H9 (cell line): ENCODE measurements around the gene CMTM4. TPM values are rescaled to one million over a fixed set of nuclear protein-coding genes. Genes with fewer than 3 reads are reported as not detected.

Source experiments
- DNase-seq: peaks from one replicate; pipeline ENCODE4 v3.0.0-alpha.2; 2017
- H2AFZ ChIP-seq: one replicate; pipeline ENCODE4 v1.6.1; 2013; ENCODE audit warnings: mild to moderate bottlenecking, low read length, control low read depth, moderate library complexity
- H2AK5ac ChIP-seq: 2 replicates; pipeline ENCODE4 v1.6.1; 2013; ENCODE audit warnings: low read length, control low read depth, mixed read lengths; ENCODE audit not compliant: insufficient read length
- H2BK120ac ChIP-seq: one replicate; pipeline ENCODE4 v1.6.1; 2013; ENCODE audit warnings: low read depth, mild to moderate bottlenecking, low read length, control low read depth, inconsistent platforms; ENCODE audit not compliant: poor library complexity, severe bottlenecking
- H2BK12ac ChIP-seq: 2 replicates; pipeline ENCODE4 v1.6.1; 2013; ENCODE audit warnings: low read length, control low read depth, mixed read lengths, low read depth; ENCODE audit not compliant: insufficient read length
- H2BK15ac ChIP-seq: 2 replicates; pipeline ENCODE4 v1.6.1; 2013; ENCODE audit warnings: low read depth, low read length, control low read depth
- H2BK20ac ChIP-seq: one replicate; pipeline ENCODE4 v1.6.1; 2013; ENCODE audit warnings: low read depth, mild to moderate bottlenecking, low read length, control low read depth, inconsistent platforms; ENCODE audit not compliant: poor library complexity, severe bottlenecking
- H2BK5ac ChIP-seq: 2 replicates; pipeline ENCODE4 v1.6.1; 2013; ENCODE audit warnings: low read length, control low read depth, mixed read lengths; ENCODE audit not compliant: insufficient read length
- H3K14ac ChIP-seq: 2 replicates; pipeline ENCODE4 v1.6.1; 2013; ENCODE audit warnings: low read length, control low read depth; ENCODE audit not compliant: insufficient read depth
- H3K18ac ChIP-seq: 2 replicates; pipeline ENCODE4 v1.6.1; 2013; ENCODE audit warnings: low read depth, mild to moderate bottlenecking, mixed read lengths, low read length, control low read depth; ENCODE audit not compliant: insufficient read length
- H3K23ac ChIP-seq: 2 replicates; pipeline ENCODE4 v1.6.1; 2013; ENCODE audit warnings: low read length, control low read depth, mixed read lengths, low read depth; ENCODE audit not compliant: insufficient read length
- H3K23me2 ChIP-seq: 2 replicates; pipeline ENCODE4 v1.6.1; 2013; ENCODE audit warnings: low read depth, mild to moderate bottlenecking, mixed read lengths, low read length, control low read depth; ENCODE audit not compliant: insufficient read length, poor library complexity, severe bottlenecking
- H3K27ac ChIP-seq: 2 replicates; pipeline ENCODE4 v1.5.1; 2013; ENCODE audit warnings: low read length, control low read depth, mixed read lengths, low read depth; ENCODE audit not compliant: insufficient read length
- H3K27me3 ChIP-seq: 2 replicates; pipeline ENCODE4 v1.6.1; 2013; ENCODE audit warnings: low read length, control low read depth, inconsistent platforms; ENCODE audit not compliant: insufficient read depth
- H3K4ac ChIP-seq: 2 replicates; pipeline ENCODE4 v1.6.1; 2013; ENCODE audit warnings: low read depth, mild to moderate bottlenecking, control low read depth, inconsistent platforms, low read length, moderate library complexity
- H3K4me1 ChIP-seq: 2 replicates; pipeline ENCODE4 v1.6.1; 2013; ENCODE audit warnings: low read length, control low read depth, inconsistent platforms; ENCODE audit not compliant: insufficient read depth
- H3K4me2 ChIP-seq: 2 replicates; pipeline ENCODE4 v1.6.1; 2013; ENCODE audit warnings: low read length, control low read depth, mixed read lengths; ENCODE audit not compliant: insufficient read length, insufficient read depth
- H3K56ac ChIP-seq: 2 replicates; pipeline ENCODE4 v1.6.1; 2013; ENCODE audit warnings: low read depth, mild to moderate bottlenecking, mixed read lengths, low read length, control low read depth; ENCODE audit not compliant: insufficient read length
- H3K79me1 ChIP-seq: 2 replicates; pipeline ENCODE4 v1.6.1; 2013; ENCODE audit warnings: low read depth, mild to moderate bottlenecking, moderate library complexity, low read length, control low read depth, inconsistent platforms; ENCODE audit not compliant: insufficient read depth, poor library complexity, severe bottlenecking
- H3K79me2 ChIP-seq: 2 replicates; pipeline ENCODE4 v1.6.1; 2013; ENCODE audit warnings: low read length, control low read depth, inconsistent platforms; ENCODE audit not compliant: insufficient read depth
- H3K9ac ChIP-seq: 2 replicates; pipeline ENCODE4 v1.6.1; 2013; ENCODE audit warnings: low read length, control low read depth, mixed read lengths; ENCODE audit not compliant: insufficient read length; ENCODE audit errors: extremely low read depth
- H3K9me3 ChIP-seq: one replicate; pipeline ENCODE4 v1.6.1; 2013; ENCODE audit warnings: low read depth, low read length, inconsistent platforms; ENCODE audit not compliant: control insufficient read depth
- H3T11ph ChIP-seq: one replicate; pipeline ENCODE4 v1.6.1; 2013; ENCODE audit warnings: mild to moderate bottlenecking, low read length, control low read depth, inconsistent platforms
- H4K20me1 ChIP-seq: one replicate; pipeline ENCODE4 v1.6.1; 2013; ENCODE audit not compliant: control insufficient read depth, insufficient read length, insufficient read depth
- H4K5ac ChIP-seq: 2 replicates; pipeline ENCODE4 v1.6.1; 2013; ENCODE audit warnings: low read depth, mild to moderate bottlenecking, mixed read lengths, low read length, control low read depth; ENCODE audit not compliant: insufficient read length
- H4K8ac ChIP-seq: replicated peaks from 2 replicates; pipeline ENCODE4 v1.6.1; 2013; ENCODE audit warnings: low read length, control low read depth, mixed read lengths, low read depth; ENCODE audit not compliant: insufficient read length
- H4K91ac ChIP-seq: 2 replicates; pipeline ENCODE4 v1.6.1; 2013; ENCODE audit warnings: low read depth, mild to moderate bottlenecking, moderate library complexity, mixed read lengths, low read length, control low read depth; ENCODE audit not compliant: insufficient read length
- H3K27ac Mint-ChIP-seq, 3 experiments: 2 replicates in 2 of 3; 3 replicates in 1 of 3; pipeline ENCODE4 v1.8.0; 2020 to 2021; ENCODE audit warnings: mixed read lengths in 3 of 3, mild to moderate bottlenecking in 1 of 3, moderate library complexity in 1 of 3
- H3K27me3 Mint-ChIP-seq: 2 replicates; pipeline ENCODE4 v1.8.0; 2021; ENCODE audit warnings: low read depth, mild to moderate bottlenecking, moderate library complexity, mixed read lengths
- H3K36me3 Mint-ChIP-seq, 3 experiments: 2 replicates in 2 of 3; 3 replicates in 1 of 3; pipeline ENCODE4 v1.8.0; 2020 to 2021; ENCODE audit warnings: low read depth in 3 of 3, mixed read lengths in 3 of 3; ENCODE audit not compliant: insufficient read depth in 1 of 3
- H3K4me1 Mint-ChIP-seq, 2 experiments: 2 replicates each; pipeline ENCODE4 v1.8.0; 2020; ENCODE audit warnings: mixed read lengths in 2 of 2
- H3K4me3 Mint-ChIP-seq, 2 experiments: 2 replicates in 1 of 2; 3 replicates in 1 of 2; pipeline ENCODE4 v1.8.0; 2020 to 2021; ENCODE audit warnings: mild to moderate bottlenecking in 2 of 2, mixed read lengths in 2 of 2, moderate library complexity in 1 of 2
- H3K9me3 Mint-ChIP-seq, 2 experiments: 2 replicates in 1 of 2; 3 replicates in 1 of 2; pipeline ENCODE4 v1.8.0; 2020; ENCODE audit warnings: mild to moderate bottlenecking in 2 of 2, mixed read lengths in 2 of 2, moderate library complexity in 1 of 2
- CTCF ChIP-seq: fragments of 200-600 bp; sonication (generic); conservative IDR thresholded peaks from 3 replicates; pipeline ENCODE4 v1.8.0; 2021; ENCODE audit warnings: antibody characterized with exemption, mild to moderate bottlenecking
- WGBS: extraction: QIAGEN DNeasy Blood & Tissue Kit; methylation state at CpG from one replicate; pipeline ENCODE4 v1.1.7; 2013; ENCODE audit warnings: missing lambda C conversion rate, low lambda C conversion rate, mixed read lengths; ENCODE audit not compliant: insufficient read length; ENCODE audit errors: extremely low coverage; 5-methylcytosine and 5-hydroxymethylcytosine counted together
- total RNA-seq: library from RNA; stranded (reverse); gene quantifications from 2 replicates; pipeline ENCODE4 v1.2.1, GENCODE V29; 2021

CMTM4 gene
- total RNA-seq, 1 experiment from 2014 or later, result 40.5 TPM

DNA sequence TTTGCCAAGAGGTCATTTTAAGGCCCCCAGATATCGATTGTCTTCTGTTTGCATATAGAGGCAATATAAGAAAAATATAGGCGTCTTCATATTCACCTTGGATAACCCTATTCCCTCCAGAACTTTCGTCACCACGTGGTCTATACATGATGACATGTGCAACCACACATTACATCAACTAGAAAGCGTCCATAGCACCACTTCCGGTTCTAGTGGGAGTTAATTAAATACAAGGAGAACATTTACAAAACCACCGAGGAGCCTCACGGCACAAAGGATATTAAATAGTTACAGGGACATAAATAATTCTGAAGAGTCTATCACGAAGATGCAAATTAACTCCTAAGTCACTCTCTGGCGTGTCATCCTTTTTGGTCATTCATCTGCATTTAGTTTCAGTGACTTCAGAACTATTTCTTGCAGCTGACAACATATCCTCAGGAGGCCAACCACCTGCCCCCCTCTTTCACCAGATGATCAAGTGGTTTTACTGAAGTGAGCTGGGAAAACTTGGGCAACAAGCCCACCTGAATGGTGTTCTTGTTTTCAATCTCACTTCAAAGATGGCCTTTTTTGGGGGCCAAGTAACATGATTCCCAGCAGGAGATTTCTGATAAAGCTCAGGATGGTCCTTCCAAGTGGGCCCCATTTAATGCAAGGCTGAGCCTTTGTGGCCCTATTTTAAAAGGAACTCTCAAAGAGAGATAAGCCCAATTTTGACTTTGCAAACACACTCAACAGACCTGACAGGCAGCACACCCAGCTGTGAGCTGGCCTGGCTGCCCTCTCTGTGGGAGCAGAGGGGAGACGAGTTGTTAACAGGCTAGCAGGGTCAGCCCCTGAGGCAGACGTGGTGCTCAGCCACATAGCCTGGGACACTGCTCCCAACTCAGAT is 76.8 kb downstream of the CMTM4 start:
- no peak overlapping the region for H3K23ac ChIP-seq
- H3K27me3 ChIP-seq, result no peaks in the 10 kb centered on the region
- no peak overlapping the region for H4K91ac ChIP-seq
- no peak overlapping the region for H3K27ac ChIP-seq
- H2BK15ac ChIP-seq, result no peak overlapping the region
- Mint-ChIP-seq H3K9me3 (no peaks in the 10 kb centered on the region), H3K27me3 (no peaks in the 10 kb centered on the region), H3K36me3 (peaks cover 21 to 56% (median 53%) of the 10 kb centered on the region in 3 experiments), H3K4me3 (no peak overlapping the region), H3K4me1 (peaks cover 51 to 53% of the 10 kb centered on the region in 2 experiments), H3K27ac (no peak overlapping the region)
- no CpG with 5 or more reads among the region's 12 CpGs for WGBS
- H2BK20ac ChIP-seq, result no peak overlapping the region
- no peak overlapping the region for H3K4me2 ChIP-seq
- no peaks in the 10 kb centered on the region for H3K23me2 ChIP-seq
- DNase-seq, result no peak
- no peak overlapping the region for H3K18ac ChIP-seq
- H3K56ac ChIP-seq, result no peak overlapping the region
- H2BK12ac ChIP-seq, result no peak overlapping the region
- no peaks in the 10 kb centered on the region for H4K20me1 ChIP-seq
- no peak overlapping the region for H4K5ac ChIP-seq
- H3K9ac ChIP-seq, result no peak overlapping the region
- no peaks in the 10 kb centered on the region for H3K9me3 ChIP-seq
- TF ChIP-seq CTCF, result no peak
- H2AFZ ChIP-seq, result no peak overlapping the region
- H2AK5ac ChIP-seq, result no peak overlapping the region
- H3K79me2 ChIP-seq, result no peaks in the 10 kb centered on the region
- H4K8ac ChIP-seq, result no peak overlapping the region
- peaks cover 9% of the 10 kb centered on the region; the same call in 1 of the 2 replicates for H3K4me1 ChIP-seq
- H3K79me1 ChIP-seq, result no peaks in the 10 kb centered on the region
- H2BK5ac ChIP-seq, result no peak overlapping the region
- H3T11ph ChIP-seq, result no peak overlapping the region
- H2BK120ac ChIP-seq, result no peak overlapping the region
- no peak overlapping the region for H3K4ac ChIP-seq
- H3K14ac ChIP-seq, result no peak overlapping the region
